ENCODE measurements around the gene KIF11. TPM values are rescaled to one million over a fixed set of nuclear protein-coding genes. Genes with fewer than 3 reads are reported as not detected.

Gene KIF11
- total RNA-seq, 1 donor: 46.5 TPM

- TF ChIP-seq, protein P1, sequence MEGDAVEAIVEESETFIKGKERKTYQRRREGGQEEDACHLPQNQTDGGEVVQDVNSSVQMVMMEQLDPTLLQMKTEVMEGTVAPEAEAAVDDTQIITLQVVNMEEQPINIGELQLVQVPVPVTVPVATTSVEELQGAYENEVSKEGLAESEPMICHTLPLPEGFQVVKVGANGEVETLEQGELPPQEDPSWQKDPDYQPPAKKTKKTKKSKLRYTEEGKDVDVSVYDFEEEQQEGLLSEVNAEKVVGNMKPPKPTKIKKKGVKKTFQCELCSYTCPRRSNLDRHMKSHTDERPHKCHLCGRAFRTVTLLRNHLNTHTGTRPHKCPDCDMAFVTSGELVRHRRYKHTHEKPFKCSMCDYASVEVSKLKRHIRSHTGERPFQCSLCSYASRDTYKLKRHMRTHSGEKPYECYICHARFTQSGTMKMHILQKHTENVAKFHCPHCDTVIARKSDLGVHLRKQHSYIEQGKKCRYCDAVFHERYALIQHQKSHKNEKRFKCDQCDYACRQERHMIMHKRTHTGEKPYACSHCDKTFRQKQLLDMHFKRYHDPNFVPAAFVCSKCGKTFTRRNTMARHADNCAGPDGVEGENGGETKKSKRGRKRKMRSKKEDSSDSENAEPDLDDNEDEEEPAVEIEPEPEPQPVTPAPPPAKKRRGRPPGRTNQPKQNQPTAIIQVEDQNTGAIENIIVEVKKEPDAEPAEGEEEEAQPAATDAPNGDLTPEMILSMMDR (IDR thresholded peaks at IDR 0.05; ENCODE audit: insufficient read depth, low read length): no peak
- no peak for DNase-seq (ENCODE audit: low read depth)
- H3K4me3 ChIP-seq (ENCODE audit: low read depth, low read length): no peak overlapping the region
These were observed 22.6 kb downstream of the KIF11 start for GRCh38 chr10:92615515-92615914.

DNA sequence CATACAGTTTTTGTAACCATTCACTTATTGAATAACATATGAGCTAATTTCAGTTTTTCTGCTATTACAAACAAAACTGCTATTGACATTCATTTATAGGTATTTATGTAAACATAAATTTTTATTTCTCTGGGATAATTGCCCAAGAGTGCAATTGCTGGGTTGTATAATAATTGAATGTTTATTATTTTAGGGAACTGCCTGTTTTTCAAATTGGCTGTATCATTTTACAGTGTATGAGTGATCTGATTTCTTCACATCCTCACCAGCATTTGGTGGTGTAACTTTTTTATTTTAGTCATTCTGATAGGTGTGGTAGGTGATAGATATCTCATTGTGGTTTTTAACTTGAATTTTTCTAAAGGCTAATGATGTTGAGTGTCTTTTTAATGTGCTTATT lies 26.4 kb downstream of the KIF11 start:
- DNase-seq (ENCODE audit: low read depth): no peak
- no peak overlapping the region for H3K4me3 ChIP-seq (ENCODE audit: low read depth, low read length)

DNA sequence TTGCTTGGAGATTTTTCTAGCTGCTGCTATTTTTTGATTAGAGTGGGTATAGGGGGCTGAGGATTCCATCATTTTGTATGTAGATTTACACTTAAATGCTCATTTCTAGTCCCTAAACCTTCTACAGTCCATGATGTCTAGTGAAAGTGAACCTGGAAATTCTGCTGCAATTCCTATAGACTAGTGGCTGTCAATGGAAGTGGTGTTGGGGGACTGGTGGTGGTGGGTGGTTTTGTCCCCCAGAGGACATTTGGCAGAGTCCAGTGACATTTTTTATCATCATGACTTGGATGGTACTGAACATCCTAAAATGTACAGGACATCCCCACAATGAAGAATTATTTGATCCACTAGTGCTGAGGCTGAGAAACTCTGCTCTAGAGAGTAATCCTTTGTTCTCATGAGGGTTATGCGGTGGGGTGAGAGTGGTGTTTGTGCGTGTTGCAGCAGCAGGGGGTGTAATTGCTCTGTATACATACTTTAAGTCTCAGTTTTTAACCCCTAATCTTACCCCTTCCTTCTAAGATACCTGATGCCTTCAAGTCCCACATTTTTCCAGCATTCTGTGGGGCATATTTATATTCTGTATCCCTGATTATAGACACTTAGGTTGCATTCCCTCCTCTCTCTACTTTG lies 35.0 kb downstream of the KIF11 start:
- TF ChIP-seq, protein P1 (IDR thresholded peaks at IDR 0.05; ENCODE audit: insufficient read depth, low read length): peak; percentile 1
- no peak overlapping the region for H3K4me3 ChIP-seq (ENCODE audit: low read depth, low read length)
- DNase-seq (ENCODE audit: low read depth): peak; percentile 9

More for the DNA sequence above, 26.4 kb downstream of the KIF11 start:
- TF ChIP-seq, protein P1 (IDR thresholded peaks at IDR 0.05; ENCODE audit: insufficient read depth, low read length): no peak

DNA sequence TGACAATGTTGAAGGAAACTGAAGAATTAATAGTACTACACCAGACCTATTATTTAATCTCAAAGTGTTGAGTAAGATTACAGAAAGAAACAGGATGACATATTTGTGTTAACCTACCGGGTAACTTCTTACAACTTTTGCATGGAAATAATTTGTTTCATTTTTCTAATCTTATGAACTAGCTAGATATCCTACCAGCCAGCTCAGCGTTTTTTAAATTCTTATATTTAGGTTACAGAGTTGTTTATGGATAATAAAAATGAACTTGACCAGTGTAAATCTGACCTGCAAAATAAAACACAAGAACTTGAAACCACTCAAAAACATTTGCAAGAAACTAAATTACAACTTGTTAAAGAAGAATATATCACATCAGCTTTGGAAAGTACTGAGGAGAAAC lies 37.0 kb downstream of the KIF11 start:
- DNase-seq (ENCODE audit: low read depth): no peak
- no peak overlapping the region for H3K4me3 ChIP-seq (ENCODE audit: low read depth, low read length)
- TF ChIP-seq, protein P1 (IDR thresholded peaks at IDR 0.05; ENCODE audit: insufficient read depth, low read length): no peak

GRCh38 chr10:92638037-92638436 lies 45.1 kb downstream of the KIF11 start:
- H3K4me3 ChIP-seq (ENCODE audit: low read depth, low read length): no peak overlapping the region
- no peak for DNase-seq (ENCODE audit: low read depth)
- TF ChIP-seq, protein P1 (IDR thresholded peaks at IDR 0.05; ENCODE audit: insufficient read depth, low read length): no peak

- no peak overlapping the region for H3K4me3 ChIP-seq (ENCODE audit: low read depth, low read length)
- TF ChIP-seq, protein P1 (IDR thresholded peaks at IDR 0.05; ENCODE audit: insufficient read depth, low read length): peak; percentile 16
- DNase-seq (ENCODE audit: low read depth): peak; percentile 81
These were observed 47.2 kb downstream of the KIF11 start for GRCh38 chr10:92640107-92640506.

DNA sequence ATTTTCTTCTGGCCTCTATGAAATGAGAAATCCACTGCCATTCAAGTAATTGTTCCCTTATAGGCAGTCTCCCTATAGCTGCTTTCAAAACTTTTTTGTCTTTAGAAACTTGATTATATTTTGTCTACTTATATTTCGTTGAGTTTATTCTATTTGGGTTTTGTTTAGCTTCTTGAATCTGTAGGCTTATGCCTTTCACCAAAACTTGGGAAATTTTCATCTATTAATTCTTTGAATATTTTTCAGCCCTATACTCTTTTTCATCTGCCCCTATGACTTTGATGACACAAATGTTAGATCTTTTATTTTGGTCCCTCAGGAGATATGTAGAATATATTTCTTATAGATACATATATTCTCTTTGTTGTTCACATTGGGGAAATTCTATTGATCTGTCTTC lies 48.6 kb downstream of the KIF11 start:
- no peak overlapping the region for H3K4me3 ChIP-seq (ENCODE audit: low read depth, low read length)
- TF ChIP-seq, protein P1 (IDR thresholded peaks at IDR 0.05; ENCODE audit: insufficient read depth, low read length): no peak
- no peak for DNase-seq (ENCODE audit: low read depth)
